Bronchial epithelial cell (primary cell): ENCODE measurements around the gene CAMK2D. TPM values are rescaled to one million over a fixed set of nuclear protein-coding genes. Genes with fewer than 3 reads are reported as not detected.

Experiments used
- DNase-seq: peaks from one replicate; pipeline ENCODE4 v3.0.0-alpha.2; 2010; ENCODE audit warnings: low read depth
- FAIRE-seq: peaks from 2 replicates; lab custom pipeline; 2011; peaks lifted over from hg19 to GRCh38; lab: Jason Lieb, UNC
- H3K27me3 ChIP-seq: 2 replicates; pipeline ENCODE4 v1.5.1; 2011; ENCODE audit warnings: low read length; ENCODE audit not compliant: control insufficient read depth, insufficient read depth
- H3K36me3 ChIP-seq: 2 replicates; pipeline ENCODE4 v1.5.1; 2011; ENCODE audit warnings: low read length; ENCODE audit not compliant: control insufficient read depth, insufficient read depth
- H3K4me3 ChIP-seq: 2 replicates; pipeline ENCODE4 v1.5.1; 2011; ENCODE audit warnings: mild to moderate bottlenecking, low read depth, low read length, control low read depth
- CTCF ChIP-seq: IDR thresholded peaks from 2 replicates; pipeline ENCODE4 v1.5.1; 2011; ENCODE audit warnings: mild to moderate bottlenecking, moderate library complexity, low read length, control low read depth, inconsistent platforms; ENCODE audit not compliant: insufficient read depth, severe bottlenecking
- total RNA-seq: library from RNA; depleted of rRNA; stranded (reverse); fragments of >200 nt; gene quantifications from 2 replicates; pipeline ENCODE4 v1.2.1, GENCODE V29; 2014

Gene CAMK2D
- total RNA-seq, 1 donor from 2014 or later, result 50.8 TPM

GRCh38 chr4:113561758-113562157 is 199.8 kb downstream of the CAMK2D start:
- no peak for DNase-seq
- H3K36me3 ChIP-seq, result no peaks in the 10 kb centered on the region
- H3K4me3 ChIP-seq, result no peak overlapping the region
- no peak for TF ChIP-seq CTCF
- H3K27me3 ChIP-seq, result no peaks in the 10 kb centered on the region
- no peak for FAIRE-seq

GRCh38 chr4:113561092-113561491 is 200.4 kb downstream of the CAMK2D start:
- TF ChIP-seq CTCF, result no peak
- FAIRE-seq (no peak), DNase-seq (no peak)
- Histone ChIP-seq H3K36me3 (no peaks in the 10 kb centered on the region), H3K27me3 (no peaks in the 10 kb centered on the region), H3K4me3 (no peak overlapping the region)

- no peak for FAIRE-seq
- Histone ChIP-seq H3K36me3 (no peaks in the 10 kb centered on the region), H3K4me3 (no peak overlapping the region), H3K27me3 (no peaks in the 10 kb centered on the region)
- DNase-seq, result no peak
- no peak for TF ChIP-seq CTCF
Measured at GRCh38 chr4:113560579-113560978, 201.0 kb downstream of the CAMK2D start.

- no peaks in the 10 kb centered on the region for H3K27me3 ChIP-seq
- no peaks in the 10 kb centered on the region for H3K36me3 ChIP-seq
- DNase-seq (no peak), FAIRE-seq (no peak)
- no peak overlapping the region for H3K4me3 ChIP-seq
- TF ChIP-seq CTCF, result no peak
Measured at GRCh38 chr4:113559947-113560346, 201.6 kb downstream of the CAMK2D start.

- DNase-seq (peak; percentile 50), FAIRE-seq (no peak)
- no peak overlapping the region for H3K4me3 ChIP-seq
- TF ChIP-seq CTCF, result no peak
- no peaks in the 10 kb centered on the region for H3K36me3 ChIP-seq
- no peaks in the 10 kb centered on the region for H3K27me3 ChIP-seq
Measured at GRCh38 chr4:113556382-113557134, 205.0 kb downstream of the CAMK2D start.

- DNase-seq, result no peak
- peak; percentile 13 for FAIRE-seq
- no peaks in the 10 kb centered on the region for H3K36me3 ChIP-seq
- TF ChIP-seq CTCF, result no peak
- H3K4me3 ChIP-seq, result no peak overlapping the region
- H3K27me3 ChIP-seq, result no peaks in the 10 kb centered on the region
Measured at GRCh38 chr4:113555868-113556267, 205.7 kb downstream of the CAMK2D start.
